Right lobe of liver (tissue), 6 donors: ENCODE results near the gene SPNS1. TPM values are rescaled to one million over a fixed set of nuclear protein-coding genes. Genes with fewer than 3 reads are reported as not detected.

Experiments used
- ATAC-seq, 4 donors: fragments of 200-7000 bp; cut with Tn5 transposase; one replicate each; pipeline ENCODE4 v1.9.1; 2020; ENCODE audit warnings: mild to moderate bottlenecking in 4 of 4, moderate library complexity in 4 of 4
- DNase-seq, 3 donors: peaks; one replicate each; pipeline ENCODE4 v3.0.0-alpha.2; 2020
- H3K27ac ChIP-seq, 3 donors: fragments of 200-600 bp; one replicate each; pipeline ENCODE4 v1.8.0; 2022
- H3K27me3 ChIP-seq, 2 donors: fragments of 200-600 bp; one replicate each; pipeline ENCODE4 v1.8.0; 2022
- H3K36me3 ChIP-seq, 4 donors: fragments of 200-600 bp; sonication (generic) in 1 of 4; one replicate each; pipeline versions ENCODE4 v1.5.1 to v1.8.0; 2017 to 2022; ENCODE audit warnings: control low read depth in 1 of 4
- H3K4me1 ChIP-seq, 4 donors: fragments of 200-600 bp; sonication (generic) in 1 of 4; one replicate each; pipeline versions ENCODE4 v1.5.1 to v1.8.0; 2017 to 2022; ENCODE audit warnings: control low read depth in 1 of 4
- H3K4me3 ChIP-seq, 3 donors: fragments of 200-600 bp; one replicate each; pipeline ENCODE4 v1.8.0; 2022
- H3K9me3 ChIP-seq, 4 donors: fragments of 200-600 bp; sonication (generic) in 1 of 4; one replicate each; pipeline versions ENCODE4 v1.5.1 to v1.8.0; 2017 to 2022; ENCODE audit warnings: control low read depth in 1 of 4
- POLR2A ChIP-seq: fragments of 450-650 bp; IDR thresholded peaks from one replicate; pipeline ENCODE4 v1.6.1; 2017; ENCODE audit warnings: antibody characterized with exemption, mild to moderate bottlenecking
- WGBS: methylation state at CpG from one replicate; pipeline ENCODE4 v1.1.6; 2018; ENCODE audit warnings: low coverage, low lambda C conversion rate; ENCODE audit not compliant: insufficient coverage; ENCODE audit errors: missing lambda C conversion rate; 5-methylcytosine and 5-hydroxymethylcytosine counted together
- intact Hi-C, 2 donors: fragments of 100-400 bp; cut with DNase I; formaldehyde crosslinking; loops; one replicate each; pipeline versions ENCODE4 v1.11.2 to v1.14.1; 2022
- total RNA-seq, 6 experiments: library from RNA; depleted of rRNA in 2 of 6; stranded (reverse); fragments of >200 nt in 2 of 6; fragmentation: NEBNext Ultra II Directional in 3 of 6; extraction: Animal tissue kit (Norgen Biotek cat#: 25700) in 3 of 6; gene quantifications; one replicate each; pipeline versions ENCODE4 v1.1.0 to v1.2.4, GENCODE V29; 2016 to 2023
- TF ChIP-seq, protein P1 (sequence below), 4 donors: fragments of 200-600 bp in 3 of 4; fragments of 450-650 bp in 1 of 4; IDR thresholded peaks; one replicate each; pipeline versions ENCODE4 v1.5.1 to v1.8.0; 2016 to 2022; ENCODE audit warnings: antibody characterized with exemption in 4 of 4, mild to moderate bottlenecking in 2 of 4
- donor health status: DM: no; HTN: yes; CAD: no.
- donor health status: DM: no; HTN: no; CAD: no.
- donor health status: DM: no; HTN: no; CAD: no.
- donor health status: DM: no; HTN: yes; CAD: no.
- donor health status: DM: no; HTN: yes; CAD: no.

SPNS1 gene
- total RNA-seq, 6 experiments from 2014 or later = 13.7 to 21.2 (median 17.7) TPM

DNA sequence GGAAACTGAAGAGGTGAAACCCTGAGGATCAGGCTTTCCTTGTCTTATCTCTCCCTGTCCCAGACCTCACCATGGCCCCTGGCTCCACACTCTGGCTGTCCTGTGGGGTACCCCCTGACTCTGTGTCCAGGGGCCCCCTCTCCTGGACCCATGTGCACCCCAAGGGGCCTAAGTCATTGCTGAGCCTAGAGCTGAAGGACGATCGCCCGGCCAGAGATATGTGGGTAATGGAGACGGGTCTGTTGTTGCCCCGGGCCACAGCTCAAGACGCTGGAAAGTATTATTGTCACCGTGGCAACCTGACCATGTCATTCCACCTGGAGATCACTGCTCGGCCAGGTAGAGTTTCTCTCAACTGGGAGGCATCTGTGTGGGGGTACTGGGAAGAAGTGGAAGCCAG is 41.4 kb upstream of the SPNS1 start:
- H3K9me3 ChIP-seq = no peaks in the 10 kb centered on the region
- DNase-seq (no peak), ATAC-seq (no peak)
- no peaks in the 10 kb centered on the region for H3K4me1 ChIP-seq
- H3K27me3 ChIP-seq = no peaks in the 10 kb centered on the region
- H3K36me3 ChIP-seq = no peaks in the 10 kb centered on the region
- TF ChIP-seq, protein P1, sequence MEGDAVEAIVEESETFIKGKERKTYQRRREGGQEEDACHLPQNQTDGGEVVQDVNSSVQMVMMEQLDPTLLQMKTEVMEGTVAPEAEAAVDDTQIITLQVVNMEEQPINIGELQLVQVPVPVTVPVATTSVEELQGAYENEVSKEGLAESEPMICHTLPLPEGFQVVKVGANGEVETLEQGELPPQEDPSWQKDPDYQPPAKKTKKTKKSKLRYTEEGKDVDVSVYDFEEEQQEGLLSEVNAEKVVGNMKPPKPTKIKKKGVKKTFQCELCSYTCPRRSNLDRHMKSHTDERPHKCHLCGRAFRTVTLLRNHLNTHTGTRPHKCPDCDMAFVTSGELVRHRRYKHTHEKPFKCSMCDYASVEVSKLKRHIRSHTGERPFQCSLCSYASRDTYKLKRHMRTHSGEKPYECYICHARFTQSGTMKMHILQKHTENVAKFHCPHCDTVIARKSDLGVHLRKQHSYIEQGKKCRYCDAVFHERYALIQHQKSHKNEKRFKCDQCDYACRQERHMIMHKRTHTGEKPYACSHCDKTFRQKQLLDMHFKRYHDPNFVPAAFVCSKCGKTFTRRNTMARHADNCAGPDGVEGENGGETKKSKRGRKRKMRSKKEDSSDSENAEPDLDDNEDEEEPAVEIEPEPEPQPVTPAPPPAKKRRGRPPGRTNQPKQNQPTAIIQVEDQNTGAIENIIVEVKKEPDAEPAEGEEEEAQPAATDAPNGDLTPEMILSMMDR (IDR thresholded peaks at IDR 0.05) = no peak
- TF ChIP-seq POLR2A = no peak
- H3K4me3 ChIP-seq = no peak overlapping the region
- H3K27ac ChIP-seq = no peak overlapping the region
- WGBS = no CpG with 5 or more reads among the region's 8 CpGs
- intact Hi-C loops = loop anchor here in 1 of 2 donors (10.0 kb wide), 1 partner anchor 118 kb away; no protein-coding TSS in a partner anchor

GRCh38 chr16:28935346-28935745 is 39.2 kb upstream of the SPNS1 start:
- no peaks in the 10 kb centered on the region for H3K27me3 ChIP-seq
- intact Hi-C loops = loop anchor here in 1 of 2 donors (10.0 kb wide), 1 partner anchor 121 kb away; no protein-coding TSS in a partner anchor
- DNase-seq (no peak), ATAC-seq (no peak)
- TF ChIP-seq POLR2A = no peak
- TF ChIP-seq, protein P1 (IDR thresholded peaks at IDR 0.05) = no peak
- no peak overlapping the region for H3K4me3 ChIP-seq
- H3K4me1 ChIP-seq = no peaks in the 10 kb centered on the region
- no peaks in the 10 kb centered on the region for H3K9me3 ChIP-seq
- no peak overlapping the region for H3K27ac ChIP-seq
- no peaks in the 10 kb centered on the region for H3K36me3 ChIP-seq
- 100% methylated on average over 1 of the region's 4 CpGs for WGBS

- ATAC-seq = peak; percentile 95 to 99 (median 98)
Observed at GRCh38 chr16:28935924-28936783, 38.4 kb upstream of the SPNS1 start.

DNA sequence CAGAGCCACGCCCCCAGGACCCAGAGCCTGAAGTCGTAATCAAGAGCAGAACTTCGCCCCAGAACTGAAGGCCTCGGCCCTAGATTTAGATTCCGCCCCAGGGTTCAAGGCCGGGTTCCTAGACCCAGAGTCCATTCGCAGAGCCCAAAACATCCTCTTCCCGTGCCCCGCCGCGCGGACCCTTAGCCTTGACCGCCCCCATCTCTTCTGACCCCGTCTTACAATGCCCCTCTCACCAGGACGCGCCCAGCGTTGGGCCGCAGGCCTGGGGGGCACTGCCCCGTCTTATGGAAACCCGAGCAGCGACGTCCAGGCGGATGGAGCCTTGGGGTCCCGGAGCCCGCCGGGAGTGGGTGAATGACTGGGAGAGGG is 37.8 kb upstream of the SPNS1 start:
- Histone ChIP-seq H3K4me3 (no peak overlapping the region), H3K9me3 (no peaks in the 10 kb centered on the region), H3K4me1 (no peaks in the 10 kb centered on the region), H3K36me3 (no peaks in the 10 kb centered on the region), H3K27me3 (no peaks in the 10 kb centered on the region), H3K27ac (no peak overlapping the region)
- DNase-seq (no peak), ATAC-seq (no peak)
- WGBS = 9% methylated on average over 5 of the region's 26 CpGs
- TF ChIP-seq, protein P1 (IDR thresholded peaks at IDR 0.05) = no peak
- no peak for TF ChIP-seq POLR2A
- intact Hi-C loops = loop anchor here in 1 of 2 donors (10.0 kb wide), 1 partner anchor 122 kb away; no protein-coding TSS in a partner anchor

More at GRCh38 chr16:28935924-28936783, 38.4 kb upstream of the SPNS1 start:
- DNase-seq = peak; percentile 83 to 92 (median 85)
- H3K27ac ChIP-seq = no peak overlapping the region
- intact Hi-C loops = loop anchor here in 1 of 2 donors (10.0 kb wide), 1 partner anchor 121 kb away; no protein-coding TSS in a partner anchor
- 20% methylated on average over 23 of the region's 36 CpGs for WGBS
- no peaks in the 10 kb centered on the region for H3K36me3 ChIP-seq
- no peak for TF ChIP-seq POLR2A
- TF ChIP-seq, protein P1 (IDR thresholded peaks at IDR 0.05) = no peak
- H3K4me1 ChIP-seq = no peaks in the 10 kb centered on the region
- H3K4me3 ChIP-seq = peak overlapping the region in 1 of 3 donors; percentile 24
- no peaks in the 10 kb centered on the region for H3K27me3 ChIP-seq
- H3K9me3 ChIP-seq = no peaks in the 10 kb centered on the region
